GM12865 (cell line): Measurements from ENCODE around the gene TIMM44.
A peak's percentile ranks its signal among the peaks of the same experiment; 100 is the strongest.

Experiments
- DNase-seq: peaks from one replicate; pipeline ENCODE4 v3.0.0; 2010; ENCODE audit warnings: low read depth
- H3K4me3 ChIP-seq: 2 replicates; pipeline ENCODE4 v1.5.1; 2011; ENCODE audit warnings: mild to moderate bottlenecking, low read depth, low read length, control low read depth
- CTCF ChIP-seq: IDR thresholded peaks from 2 replicates; pipeline ENCODE4 v1.5.1; 2011; ENCODE audit warnings: low read length, control low read depth, low read depth, inconsistent platforms; ENCODE audit not compliant: insufficient read depth; ENCODE audit errors: missing control alignments

Gene TIMM44

GRCh38 chr19:7903244-7904073 lies 40.0 kb downstream of the TIMM44 start, which contains the start of gene MAP2K7:
TSS of gene MAP2K7 (plus strand) at chr19:7903877. CDS start at chr19:7903945, 68 bp downstream.
- TF ChIP-seq CTCF = peak; percentile 59
- peak within 1 kb of the TSS; percentile 76 for H3K4me3 ChIP-seq
- DNase-seq = peak; percentile 100

- TF ChIP-seq CTCF = no peak
- DNase-seq = no peak
- H3K4me3 ChIP-seq = peak overlapping the region; percentile 75
These were observed 40.6 kb downstream of the TIMM44 start for GRCh38 chr19:7902796-7903243.

GRCh38 chr19:7901337-7901736 lies 42.1 kb downstream of the TIMM44 start:
- no peak for DNase-seq
- TF ChIP-seq CTCF = no peak
- H3K4me3 ChIP-seq = no peak overlapping the region

GRCh38 chr19:7900931-7901330 lies 42.5 kb downstream of the TIMM44 start:
- H3K4me3 ChIP-seq = no peak overlapping the region
- no peak for TF ChIP-seq CTCF
- DNase-seq = no peak

GRCh38 chr19:7900401-7900870 lies 43.0 kb downstream of the TIMM44 start:
- no peak for DNase-seq
- no peak overlapping the region for H3K4me3 ChIP-seq
- TF ChIP-seq CTCF = no peak

GRCh38 chr19:7899751-7900378 lies 43.6 kb downstream of the TIMM44 start:
- no peak for TF ChIP-seq CTCF

GRCh38 chr19:7898967-7899366 lies 44.5 kb downstream of the TIMM44 start:
- TF ChIP-seq CTCF = no peak
- DNase-seq = no peak
- no peak overlapping the region for H3K4me3 ChIP-seq

More at GRCh38 chr19:7899751-7900378, 43.6 kb downstream of the TIMM44 start:
- no peak overlapping the region for H3K4me3 ChIP-seq
- no peak for DNase-seq
